ENCODE data around the gene EMILIN1. TPM values are rescaled to one million over a fixed set of nuclear protein-coding genes. Genes with fewer than 3 reads are reported as not detected.
"Not testable (repeated sequence)": the region's sequence is repeated elsewhere in the genome, so short reads cannot be mapped to it uniquely, and the experiment has no call there.

The EMILIN1 gene
- total RNA-seq, 4 donors from 2014 or later = 27.5 to 62.7 (median 41.2) TPM

DNA sequence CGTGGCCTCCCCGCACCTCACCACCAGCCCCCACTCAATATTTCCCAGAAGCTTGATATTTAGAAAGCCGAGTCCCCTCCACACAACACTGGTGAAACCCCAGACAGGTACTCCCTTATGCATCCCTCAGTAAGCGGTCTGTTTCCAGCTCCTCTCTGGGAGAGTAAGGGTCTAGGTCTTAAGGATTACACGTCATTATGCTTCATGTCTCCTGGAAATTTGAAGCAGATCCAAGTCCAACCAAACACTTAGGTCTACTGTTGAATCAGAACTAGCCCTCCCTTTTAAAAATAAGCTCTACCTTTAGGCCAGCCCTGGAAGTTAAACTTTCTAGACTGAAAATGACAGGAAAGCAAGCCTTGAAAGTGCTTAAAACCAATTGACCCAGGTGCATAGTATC lies 5.5 kb upstream of the EMILIN1 start:
- DNase-seq (ENCODE audit: low spot score) = no peak

DNA sequence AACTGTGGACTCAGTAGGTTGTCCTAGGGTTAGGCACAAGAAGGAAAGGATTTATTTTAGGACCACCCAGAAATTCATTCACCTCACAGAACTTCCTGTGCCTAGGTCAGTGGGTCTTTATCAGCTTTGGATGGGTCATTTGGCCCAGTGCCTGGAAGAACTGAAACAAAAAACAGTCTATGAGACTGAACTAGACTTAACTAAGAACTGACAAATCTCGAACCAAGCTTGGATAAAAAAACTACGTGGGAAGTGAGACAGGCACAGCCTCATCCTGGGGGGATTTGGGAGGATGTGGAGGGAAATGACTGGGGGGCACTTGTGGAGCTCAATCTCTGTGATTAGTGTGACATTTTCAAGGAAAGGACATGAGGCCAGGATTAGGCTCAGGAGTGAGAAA lies 4.6 kb upstream of the EMILIN1 start:
- no peak for ATAC-seq (ENCODE audit: low FRiP score)
- TF ChIP-seq, protein P1, sequence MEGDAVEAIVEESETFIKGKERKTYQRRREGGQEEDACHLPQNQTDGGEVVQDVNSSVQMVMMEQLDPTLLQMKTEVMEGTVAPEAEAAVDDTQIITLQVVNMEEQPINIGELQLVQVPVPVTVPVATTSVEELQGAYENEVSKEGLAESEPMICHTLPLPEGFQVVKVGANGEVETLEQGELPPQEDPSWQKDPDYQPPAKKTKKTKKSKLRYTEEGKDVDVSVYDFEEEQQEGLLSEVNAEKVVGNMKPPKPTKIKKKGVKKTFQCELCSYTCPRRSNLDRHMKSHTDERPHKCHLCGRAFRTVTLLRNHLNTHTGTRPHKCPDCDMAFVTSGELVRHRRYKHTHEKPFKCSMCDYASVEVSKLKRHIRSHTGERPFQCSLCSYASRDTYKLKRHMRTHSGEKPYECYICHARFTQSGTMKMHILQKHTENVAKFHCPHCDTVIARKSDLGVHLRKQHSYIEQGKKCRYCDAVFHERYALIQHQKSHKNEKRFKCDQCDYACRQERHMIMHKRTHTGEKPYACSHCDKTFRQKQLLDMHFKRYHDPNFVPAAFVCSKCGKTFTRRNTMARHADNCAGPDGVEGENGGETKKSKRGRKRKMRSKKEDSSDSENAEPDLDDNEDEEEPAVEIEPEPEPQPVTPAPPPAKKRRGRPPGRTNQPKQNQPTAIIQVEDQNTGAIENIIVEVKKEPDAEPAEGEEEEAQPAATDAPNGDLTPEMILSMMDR (IDR thresholded peaks at IDR 0.05) = no peak
- no peak for DNase-seq (ENCODE audit: low spot score)

More for the DNA sequence above, 5.5 kb upstream of the EMILIN1 start:
- no peak for ATAC-seq (ENCODE audit: low FRiP score)
- TF ChIP-seq, protein P1 (IDR thresholded peaks at IDR 0.05) = no peak

DNA sequence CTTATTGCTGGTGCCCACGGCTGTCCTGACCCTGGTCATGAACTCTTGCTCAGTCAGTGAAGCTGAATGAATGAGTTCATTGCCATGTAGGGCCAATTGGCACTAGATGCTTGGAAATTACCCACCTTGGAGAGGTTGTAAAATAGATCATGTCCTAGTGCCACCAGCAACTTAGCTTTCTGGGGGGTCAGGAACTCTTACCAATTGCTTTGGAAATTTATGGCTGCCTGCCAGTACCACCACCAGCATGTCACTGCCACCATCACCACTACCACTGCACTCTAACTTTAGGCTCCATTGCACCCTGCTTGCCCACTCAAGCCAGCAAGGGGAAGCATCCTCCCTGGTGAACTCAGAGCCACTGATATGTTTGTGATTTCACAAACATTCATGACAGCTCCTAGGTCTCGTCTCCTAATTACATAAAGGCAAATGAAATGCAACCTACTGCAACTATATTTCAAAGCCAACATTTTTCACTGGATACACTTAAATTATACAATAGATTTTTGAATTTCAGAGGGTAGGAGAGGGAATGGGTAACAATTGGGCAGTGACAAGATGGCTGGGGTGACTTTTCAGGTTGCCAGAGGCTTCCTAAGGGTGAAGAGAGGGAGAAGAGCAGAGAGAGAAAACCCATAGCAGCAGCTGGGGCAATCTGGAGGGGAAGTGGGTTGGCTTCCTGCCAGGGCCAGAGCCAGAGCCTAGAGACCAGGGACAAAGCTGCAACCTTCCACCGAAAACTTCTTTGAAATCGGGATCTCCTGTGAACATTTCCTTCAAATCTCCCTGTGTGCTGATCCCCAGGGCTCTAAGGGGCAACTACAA lies 3.5 kb upstream of the EMILIN1 start:
- no peak for DNase-seq (ENCODE audit: low spot score)
- TF ChIP-seq, protein P1 (IDR thresholded peaks at IDR 0.05) = no peak
- no peak for ATAC-seq (ENCODE audit: low FRiP score)

DNA sequence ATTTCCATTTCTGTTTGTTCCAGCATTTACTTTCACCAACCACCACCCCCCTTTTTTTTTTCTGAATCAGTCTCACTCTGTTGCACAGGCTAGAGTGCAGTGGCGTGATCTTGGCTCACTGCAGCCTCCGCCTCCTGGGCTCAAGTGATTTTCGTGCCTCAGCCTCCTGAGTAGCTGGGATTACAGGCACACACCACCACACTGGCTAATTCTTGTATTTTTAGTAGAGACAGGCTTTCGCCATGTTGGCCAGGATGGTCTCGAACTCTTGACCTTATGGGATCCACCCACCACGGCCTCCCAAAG lies 2.9 kb upstream of the EMILIN1 start:
- ATAC-seq (ENCODE audit: low FRiP score); DNase-seq (ENCODE audit: low spot score): not testable (repeated sequence)

DNA sequence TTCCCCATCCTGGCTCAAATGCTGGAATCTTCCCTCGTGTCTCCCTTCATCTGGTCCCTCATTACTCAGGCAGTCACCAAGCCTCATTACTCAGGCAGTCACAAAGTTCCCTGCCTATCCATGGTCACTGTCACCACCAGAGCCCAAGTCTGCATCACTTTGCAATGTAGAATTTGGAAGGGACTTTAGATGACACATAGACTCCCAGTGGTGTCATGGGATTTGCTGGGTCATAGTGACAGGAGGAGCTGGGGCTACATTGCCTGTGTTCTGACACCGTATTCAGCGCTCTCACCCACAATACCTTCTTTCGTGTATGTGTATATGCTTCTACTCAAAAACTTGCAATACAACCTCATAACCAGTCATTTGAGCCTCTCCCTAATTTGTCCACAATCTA lies 2.1 kb upstream of the EMILIN1 start:
- ATAC-seq (ENCODE audit: low FRiP score) = no peak
- DNase-seq (ENCODE audit: low spot score) = no peak
- TF ChIP-seq, protein P1 (IDR thresholded peaks at IDR 0.05) = no peak

DNA sequence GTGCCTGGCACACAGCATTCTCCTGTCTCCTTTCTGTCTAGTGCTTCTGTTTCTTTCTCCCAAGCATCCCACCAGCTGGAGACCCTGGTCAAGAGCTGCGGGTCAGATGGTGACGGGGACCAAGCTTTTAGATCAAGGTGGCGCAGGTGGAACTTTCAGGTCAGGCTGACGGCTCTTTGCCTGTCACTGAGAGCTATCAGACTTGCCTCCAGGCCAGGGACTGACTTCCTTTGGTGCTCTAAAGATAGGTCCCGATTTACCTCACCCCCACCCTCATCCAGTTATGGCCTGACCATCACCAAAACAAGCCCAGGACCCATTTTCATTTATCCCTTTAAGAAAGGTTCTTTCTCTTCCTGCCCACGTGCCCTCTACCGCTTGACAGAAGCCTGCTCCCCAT lies 1.2 kb upstream of the EMILIN1 start:
- DNase-seq (ENCODE audit: low spot score) (no peak), ATAC-seq (ENCODE audit: low FRiP score) (no peak)
- TF ChIP-seq, protein P1 (IDR thresholded peaks at IDR 0.05) = no peak

DNA sequence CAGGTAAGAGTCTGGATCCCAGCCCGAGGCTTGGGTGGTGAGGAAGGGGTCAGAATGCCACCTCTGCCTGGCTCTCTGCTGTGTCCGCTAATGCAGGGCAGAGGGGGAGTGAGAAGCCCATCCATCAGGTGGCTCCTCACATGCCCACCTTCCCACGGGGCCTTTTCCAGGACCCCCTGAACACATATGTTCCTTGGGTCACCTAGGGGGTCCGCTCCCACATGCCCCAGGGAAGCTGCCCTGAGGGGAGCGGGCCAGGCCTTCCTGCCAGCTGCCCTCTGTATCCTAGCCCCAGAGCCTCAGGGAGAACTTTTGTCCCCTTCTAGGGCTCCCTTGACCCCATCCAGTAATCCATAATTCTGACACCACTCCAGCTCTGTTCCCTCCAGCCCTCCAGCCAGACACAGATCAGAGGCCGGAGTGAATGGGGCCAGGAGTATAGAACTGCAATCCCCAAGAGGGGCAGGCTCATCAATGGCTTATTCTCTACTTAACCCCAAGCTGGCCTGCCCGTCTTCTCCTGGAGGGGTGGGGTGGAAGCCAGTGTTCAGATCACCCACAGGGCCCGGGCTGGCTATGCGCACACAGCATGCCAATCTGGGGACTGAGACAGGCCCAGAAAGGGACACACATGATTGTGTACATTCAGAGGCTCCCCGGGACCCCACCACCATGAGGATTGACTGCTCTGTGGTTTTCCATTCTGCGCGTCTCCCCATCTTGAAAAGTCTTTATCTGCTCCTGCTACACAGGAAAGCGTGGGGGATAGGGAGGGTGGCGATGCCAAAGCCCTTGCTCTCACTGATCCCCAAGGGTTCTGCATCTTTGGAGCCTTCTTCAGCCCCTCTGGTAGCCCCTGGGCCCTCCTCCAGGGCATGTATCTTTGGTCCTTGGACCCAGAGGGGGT lies 1.1 kb downstream of the EMILIN1 start:
- no peak for DNase-seq (ENCODE audit: low spot score)
- TF ChIP-seq, protein P1 (IDR thresholded peaks at IDR 0.05) = no peak
- no peak for ATAC-seq (ENCODE audit: low FRiP score)
